ENCODE results near the gene TMEM150A. TPM values are rescaled to one million over a fixed set of nuclear protein-coding genes. Genes with fewer than 3 reads are reported as not detected.

The TMEM150A gene
- total RNA-seq, 1 experiment from 2014 or later: 19.3 TPM

DNA sequence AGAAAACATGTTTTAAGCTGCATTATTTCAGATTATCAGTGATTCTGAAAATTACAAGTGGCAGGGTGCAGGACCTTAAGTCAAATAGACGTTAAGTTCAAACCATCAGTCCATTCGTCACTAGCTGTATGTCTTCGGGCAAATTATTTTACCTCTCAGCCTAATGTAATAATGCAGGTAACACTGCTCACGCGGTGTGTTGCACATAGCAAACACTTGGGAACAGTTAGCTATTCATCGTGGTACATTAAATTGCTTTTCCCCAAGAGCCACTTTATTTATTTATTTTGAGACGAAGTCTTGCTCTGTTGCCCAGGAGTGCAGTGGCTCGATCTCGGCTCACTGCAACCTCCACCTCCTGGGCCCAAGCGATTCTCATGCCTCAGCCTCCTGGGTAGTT is 53.4 kb downstream of the TMEM150A start:
- Histone ChIP-seq H3K4me2 (ENCODE audit: insufficient read depth, insufficient read length, low read length) (no peak overlapping the region), H3K9ac (ENCODE audit: extremely low read depth, insufficient read length, low read length) (no peak overlapping the region), H4K91ac (ENCODE audit: insufficient read length, low read depth, low read length) (no peak overlapping the region), H4K5ac (ENCODE audit: insufficient read length, low read depth, low read length) (no peak overlapping the region), H2BK15ac (ENCODE audit: low read depth, low read length) (no peak overlapping the region), H3K79me2 (ENCODE audit: insufficient read depth, low read length) (no peaks in the 10 kb centered on the region), H3K18ac (ENCODE audit: insufficient read length, low read depth, low read length) (no peak overlapping the region), H3K9me3 (ENCODE audit: control insufficient read depth, low read depth, low read length) (no peaks in the 10 kb centered on the region), H2BK12ac (ENCODE audit: insufficient read length, low read depth, low read length) (no peak overlapping the region), H4K8ac (replicated peaks; ENCODE audit: insufficient read length, low read depth, low read length) (no peak overlapping the region), H3K23ac (ENCODE audit: insufficient read length, low read depth, low read length) (no peak overlapping the region), H2BK5ac (ENCODE audit: insufficient read length, low read length) (no peak overlapping the region), H3K4ac (ENCODE audit: low read depth, low read length) (no peak overlapping the region), H3K56ac (ENCODE audit: insufficient read length, low read depth, low read length) (no peak overlapping the region), H3K14ac (ENCODE audit: insufficient read depth, low read length) (no peak overlapping the region), H2BK20ac (ENCODE audit: low read depth, low read length, poor library complexity, severe bottlenecking) (no peak overlapping the region), H3K27me3 (ENCODE audit: insufficient read depth, low read length) (no peaks in the 10 kb centered on the region), H2AK5ac (ENCODE audit: insufficient read length, low read length) (no peak overlapping the region), H3K4me1 (ENCODE audit: insufficient read depth, low read length) (no peaks in the 10 kb centered on the region), H3K79me1 (ENCODE audit: insufficient read depth, low read depth, low read length, poor library complexity, severe bottlenecking) (no peaks in the 10 kb centered on the region), H4K20me1 (ENCODE audit: control insufficient read depth, insufficient read depth, insufficient read length) (no peaks in the 10 kb centered on the region), H3K27ac (ENCODE audit: insufficient read length, low read depth, low read length) (no peak overlapping the region), H3T11ph (ENCODE audit: low read length) (no peak overlapping the region), H2AFZ (ENCODE audit: low read length) (no peak overlapping the region), H2BK120ac (ENCODE audit: low read depth, low read length, poor library complexity, severe bottlenecking) (no peak overlapping the region), H3K23me2 (ENCODE audit: insufficient read length, low read depth, low read length, poor library complexity, severe bottlenecking) (no peaks in the 10 kb centered on the region)
- DNase-seq: no peak
- Mint-ChIP-seq H3K4me3 (no peak overlapping the region), H3K36me3 (ENCODE audit: insufficient read depth in 1 of 3, low read depth in 3 of 3) (peaks cover 19 to 71% (median 53%) of the 10 kb centered on the region in 3 experiments; a peak in 6 of 7 replicates), H3K27me3 (ENCODE audit: low read depth) (no peaks in the 10 kb centered on the region; the same call in 1 of the 2 replicates), H3K4me1 (peaks cover 2 to 10% of the 10 kb centered on the region in 2 experiments; a peak in 2 of 4 replicates), H3K27ac (no peak overlapping the region), H3K9me3 (no peaks in the 10 kb centered on the region)
- no CpG with 5 or more reads among the region's 10 CpGs for WGBS (ENCODE audit: extremely low coverage, insufficient read length, low lambda C conversion rate)
- TF ChIP-seq, protein P1, sequence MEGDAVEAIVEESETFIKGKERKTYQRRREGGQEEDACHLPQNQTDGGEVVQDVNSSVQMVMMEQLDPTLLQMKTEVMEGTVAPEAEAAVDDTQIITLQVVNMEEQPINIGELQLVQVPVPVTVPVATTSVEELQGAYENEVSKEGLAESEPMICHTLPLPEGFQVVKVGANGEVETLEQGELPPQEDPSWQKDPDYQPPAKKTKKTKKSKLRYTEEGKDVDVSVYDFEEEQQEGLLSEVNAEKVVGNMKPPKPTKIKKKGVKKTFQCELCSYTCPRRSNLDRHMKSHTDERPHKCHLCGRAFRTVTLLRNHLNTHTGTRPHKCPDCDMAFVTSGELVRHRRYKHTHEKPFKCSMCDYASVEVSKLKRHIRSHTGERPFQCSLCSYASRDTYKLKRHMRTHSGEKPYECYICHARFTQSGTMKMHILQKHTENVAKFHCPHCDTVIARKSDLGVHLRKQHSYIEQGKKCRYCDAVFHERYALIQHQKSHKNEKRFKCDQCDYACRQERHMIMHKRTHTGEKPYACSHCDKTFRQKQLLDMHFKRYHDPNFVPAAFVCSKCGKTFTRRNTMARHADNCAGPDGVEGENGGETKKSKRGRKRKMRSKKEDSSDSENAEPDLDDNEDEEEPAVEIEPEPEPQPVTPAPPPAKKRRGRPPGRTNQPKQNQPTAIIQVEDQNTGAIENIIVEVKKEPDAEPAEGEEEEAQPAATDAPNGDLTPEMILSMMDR (conservative IDR thresholded peaks at IDR 0.05): no peak

All from H9 (cell line).